ENCODE results near the gene CCDC51. TPM values are rescaled to one million over a fixed set of nuclear protein-coding genes. Genes with fewer than 3 reads are reported as not detected.
"Not testable (repeated sequence)": the region's sequence is repeated elsewhere in the genome, so short reads cannot be mapped to it uniquely, and the experiment has no call there.

Gene CCDC51
- polyA plus RNA-seq, 3 donors, result 26.0 to 33.4 (median 27.2) TPM

DNA sequence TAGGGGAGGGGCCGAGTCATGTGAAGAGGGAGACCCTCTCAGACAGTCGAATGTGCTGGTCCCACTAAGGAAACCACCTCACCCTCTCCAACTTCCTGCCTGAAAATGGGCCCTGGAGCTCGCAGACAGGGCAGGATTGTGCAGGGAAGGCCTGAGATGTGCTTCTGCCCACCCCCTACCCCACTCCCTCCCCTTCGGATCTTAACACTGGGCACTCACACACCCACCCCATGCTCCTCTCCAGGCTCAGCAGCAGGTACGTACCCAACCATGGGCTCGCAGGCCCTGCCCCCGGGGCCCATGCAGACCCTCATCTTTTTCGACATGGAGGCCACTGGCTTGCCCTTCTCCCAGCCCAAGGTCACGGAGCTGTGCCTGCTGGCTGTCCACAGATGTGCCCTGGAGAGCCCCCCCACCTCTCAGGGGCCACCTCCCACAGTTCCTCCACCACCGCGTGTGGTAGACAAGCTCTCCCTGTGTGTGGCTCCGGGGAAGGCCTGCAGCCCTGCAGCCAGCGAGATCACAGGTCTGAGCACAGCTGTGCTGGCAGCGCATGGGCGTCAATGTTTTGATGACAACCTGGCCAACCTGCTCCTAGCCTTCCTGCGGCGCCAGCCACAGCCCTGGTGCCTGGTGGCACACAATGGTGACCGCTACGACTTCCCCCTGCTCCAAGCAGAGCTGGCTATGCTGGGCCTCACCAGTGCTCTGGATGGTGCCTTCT is 26.6 kb upstream of the CCDC51 start:
- DNase-seq (ENCODE audit: low read depth in 3 of 3, low spot score in 2 of 3), result no peak

GRCh38 chr3:48465531-48466378 is 25.8 kb upstream of the CCDC51 start:
- DNase-seq (ENCODE audit: low read depth in 3 of 3, low spot score in 2 of 3), result peak; percentile 93 to 98 (median 97)

GRCh38 chr3:48465237-48465530 is 25.3 kb upstream of the CCDC51 start:
- no peak for DNase-seq (ENCODE audit: low read depth in 3 of 3, low spot score in 2 of 3)

DNA sequence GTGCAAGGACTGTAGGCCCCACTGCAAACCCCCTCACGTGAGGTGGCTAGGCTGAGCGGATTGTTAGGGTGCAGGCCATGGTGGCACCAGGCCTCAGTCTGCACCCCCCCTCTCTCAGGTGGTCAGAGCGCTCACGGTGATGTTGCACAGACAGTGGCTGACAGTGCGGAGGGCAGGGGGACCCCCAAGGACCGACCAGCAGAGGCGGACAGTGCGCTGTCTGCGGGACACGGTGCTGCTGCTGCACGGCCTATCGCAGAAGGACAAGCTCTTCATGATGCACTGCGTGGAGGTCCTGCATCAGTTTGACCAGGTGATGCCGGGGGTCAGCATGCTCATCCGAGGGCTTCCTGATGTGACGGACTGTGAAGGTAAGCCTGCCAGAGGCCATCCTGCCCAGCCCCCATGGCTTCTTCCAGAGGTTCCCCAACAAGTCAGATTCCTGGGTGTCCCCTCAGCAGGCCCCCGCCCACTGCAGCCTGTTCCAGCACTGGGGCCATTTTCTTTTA is 24.8 kb upstream of the CCDC51 start:
- DNase-seq (ENCODE audit: low read depth in 3 of 3, low spot score in 2 of 3), result no peak

GRCh38 chr3:48463703-48464102 is 23.8 kb upstream of the CCDC51 start:
- DNase-seq (ENCODE audit: low read depth in 3 of 3, low spot score in 2 of 3), result no peak

DNA sequence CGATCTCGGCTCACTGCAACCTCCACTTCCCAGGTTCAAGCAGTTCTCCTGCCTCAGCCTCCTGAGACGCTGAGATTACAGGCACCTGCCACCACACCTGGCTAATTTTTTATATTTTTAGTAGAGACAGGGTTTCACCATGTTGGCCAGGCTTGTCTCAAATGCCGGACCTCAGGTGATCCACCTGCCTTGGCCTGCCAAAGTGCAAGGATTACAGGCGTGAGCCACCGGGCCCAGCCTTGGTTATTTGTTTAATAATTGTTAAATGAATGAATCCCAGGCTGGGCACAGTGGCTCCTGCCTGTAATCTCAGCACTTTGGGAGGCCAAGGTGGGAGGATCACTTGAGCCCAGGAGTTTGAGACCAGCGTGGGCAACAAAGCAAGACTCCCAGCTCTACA is 21.8 kb upstream of the CCDC51 start:
- DNase-seq (ENCODE audit: low read depth in 3 of 3, low spot score in 2 of 3), result not testable (repeated sequence)

DNA sequence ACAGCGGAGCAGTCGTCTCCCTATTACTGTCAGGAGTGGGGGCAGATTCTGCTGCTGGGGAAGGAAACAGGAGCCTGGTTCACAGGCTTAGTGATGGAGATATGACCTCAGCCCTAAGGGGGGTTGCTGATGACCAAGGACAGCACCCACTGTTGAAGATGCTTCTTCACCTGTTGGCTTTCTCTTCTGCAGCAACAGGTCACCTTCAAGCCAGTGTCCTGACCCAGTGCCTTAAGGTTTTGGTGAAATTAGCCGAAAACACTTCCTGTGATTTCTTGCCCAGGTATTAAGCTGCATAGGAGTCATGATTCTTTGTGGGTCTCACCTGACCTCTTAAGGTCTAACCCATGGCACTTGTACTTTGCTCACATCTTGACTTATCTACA is 20.6 kb upstream of the CCDC51 start:
- no peak for DNase-seq (ENCODE audit: low read depth in 3 of 3, low spot score in 2 of 3)

DNA sequence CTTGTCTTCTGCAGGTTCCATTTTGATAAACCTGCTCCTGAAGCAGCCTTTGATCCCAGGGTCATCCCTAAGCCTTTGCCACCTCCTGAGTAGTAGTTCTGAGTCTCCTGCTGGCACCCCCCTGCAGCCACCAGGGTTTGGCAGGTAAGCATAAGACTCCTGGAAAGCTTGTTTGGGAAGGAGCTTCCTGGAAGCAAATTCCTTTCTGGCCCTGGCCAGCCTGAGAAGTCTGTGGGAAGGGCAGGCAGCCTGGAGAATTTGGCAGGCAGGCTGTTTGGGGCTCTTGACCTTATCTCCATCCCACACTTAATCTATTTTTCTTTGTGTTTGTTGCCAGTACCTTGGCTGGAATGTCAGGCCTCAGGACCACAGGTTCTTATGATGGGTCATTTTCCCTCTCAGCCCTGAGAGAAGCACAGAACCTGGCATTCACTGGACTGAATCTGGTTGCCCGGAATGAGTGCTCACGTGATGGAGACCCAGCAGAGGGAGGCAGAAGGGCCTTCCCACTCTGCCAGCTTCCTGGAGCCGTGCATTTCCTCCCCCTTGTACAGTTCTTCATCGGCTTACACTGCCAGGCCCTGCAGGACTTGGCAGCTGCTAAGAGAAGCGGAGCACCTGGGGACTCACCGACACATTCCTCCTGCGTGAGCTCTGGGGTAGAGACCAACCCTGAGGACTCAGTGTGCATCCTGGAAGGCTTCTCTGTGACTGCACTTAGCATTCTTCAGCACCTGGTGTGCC is 20.0 kb upstream of the CCDC51 start:
- no peak for DNase-seq (ENCODE audit: low read depth in 3 of 3, low spot score in 2 of 3)

DNA sequence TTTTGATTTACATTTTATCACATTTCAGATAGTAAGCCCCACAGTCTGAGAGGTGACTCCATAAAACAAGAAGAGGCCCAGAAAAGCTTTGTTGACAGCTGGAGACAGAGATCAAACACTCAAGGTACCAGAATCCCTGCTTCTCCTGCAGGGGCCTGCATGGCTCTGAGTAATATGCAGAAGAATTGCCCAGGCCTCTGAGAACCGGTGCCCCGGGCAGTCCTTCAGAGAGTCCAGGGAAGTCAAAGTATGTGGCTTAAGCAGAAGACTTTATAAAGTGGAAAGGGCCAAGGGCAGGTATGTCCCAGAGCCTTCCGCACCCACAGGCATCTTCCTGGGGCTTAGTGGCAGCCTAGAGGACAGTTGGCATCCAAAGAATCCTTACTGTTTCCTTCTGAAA is 19.4 kb upstream of the CCDC51 start:
- DNase-seq (ENCODE audit: low read depth in 3 of 3, low spot score in 2 of 3), result no peak

DNA sequence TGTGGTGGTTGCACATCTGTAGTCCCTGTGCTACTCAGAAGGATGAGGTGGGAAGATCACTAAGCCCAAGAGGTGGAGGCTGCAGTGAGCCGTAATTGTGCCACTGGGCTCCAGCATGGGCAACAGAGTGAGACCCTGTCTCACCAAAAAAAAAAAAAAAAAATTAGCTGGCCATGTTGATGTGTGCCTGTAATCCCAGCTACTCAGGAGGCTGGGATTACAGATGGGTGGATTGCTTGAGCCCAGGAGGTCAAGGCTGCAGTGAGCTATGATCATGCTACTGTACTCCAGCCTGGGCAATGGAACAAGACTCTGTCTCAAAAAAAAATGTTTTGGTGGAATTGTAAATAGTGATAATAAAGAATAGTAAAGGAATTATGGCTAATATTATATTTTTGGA is 16.5 kb upstream of the CCDC51 start:
- DNase-seq (ENCODE audit: low read depth in 3 of 3, low spot score in 2 of 3), result no peak

DNA sequence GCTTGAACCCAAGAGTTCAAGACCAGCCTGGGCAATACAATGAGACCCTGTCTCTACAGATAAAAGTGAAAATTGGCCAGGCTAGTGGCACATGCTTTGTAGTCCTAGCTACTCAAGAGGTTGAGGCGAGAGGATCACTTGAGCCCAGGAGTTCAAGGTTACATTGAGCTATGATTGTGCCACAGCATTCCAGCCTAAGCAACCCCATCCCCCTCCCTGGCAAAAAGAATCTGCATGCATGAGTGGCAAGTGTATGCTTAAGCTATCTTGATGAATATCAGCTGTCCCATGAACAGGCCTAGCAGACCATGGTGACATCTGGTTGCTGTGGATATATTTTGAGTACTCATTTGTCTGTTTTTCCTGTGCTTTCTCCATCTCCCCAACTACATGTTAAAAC is 11.4 kb upstream of the CCDC51 start:
- no peak for DNase-seq (ENCODE audit: low read depth in 3 of 3, low spot score in 2 of 3)

GRCh38 chr3:48446425-48447193 is 6.7 kb upstream of the CCDC51 start, which contains the start of gene ATRIP:
ATRIP (plus strand) TSS chr3:48446737; CDS start chr3:48446846, 109 bp downstream.
- DNase-seq (ENCODE audit: low read depth in 3 of 3, low spot score in 2 of 3), result peak in 1 of 3 donors; percentile 78

GRCh38 chr3:48446043-48446424 is 6.1 kb upstream of the CCDC51 start:
- DNase-seq (ENCODE audit: low read depth in 3 of 3, low spot score in 2 of 3), result no peak

- no peak for DNase-seq (ENCODE audit: low read depth in 3 of 3, low spot score in 2 of 3)
Measured at GRCh38 chr3:48445277-48445882, 5.5 kb upstream of the CCDC51 start.

DNA sequence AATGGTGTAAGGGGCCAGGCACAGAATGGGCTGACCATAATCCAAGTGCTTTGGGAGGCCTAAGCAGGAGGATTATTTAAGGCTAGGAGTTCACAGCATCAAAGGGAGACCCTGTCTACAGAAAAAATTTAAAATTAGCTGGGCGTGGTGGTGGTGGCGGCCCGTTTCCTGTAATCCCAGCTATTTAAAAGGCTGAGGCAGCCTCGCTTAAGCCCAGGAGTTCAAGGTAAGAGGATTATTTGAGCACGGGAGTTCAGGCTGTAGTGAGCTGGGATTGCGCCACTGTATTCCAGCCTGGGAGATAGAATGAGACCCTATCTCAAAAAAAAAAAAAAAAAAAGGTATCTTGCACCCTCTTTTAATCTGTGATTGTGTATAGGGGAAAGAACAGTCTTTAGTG is 2.0 kb upstream of the CCDC51 start:
- DNase-seq (ENCODE audit: low read depth in 3 of 3, low spot score in 2 of 3), result no peak

DNA sequence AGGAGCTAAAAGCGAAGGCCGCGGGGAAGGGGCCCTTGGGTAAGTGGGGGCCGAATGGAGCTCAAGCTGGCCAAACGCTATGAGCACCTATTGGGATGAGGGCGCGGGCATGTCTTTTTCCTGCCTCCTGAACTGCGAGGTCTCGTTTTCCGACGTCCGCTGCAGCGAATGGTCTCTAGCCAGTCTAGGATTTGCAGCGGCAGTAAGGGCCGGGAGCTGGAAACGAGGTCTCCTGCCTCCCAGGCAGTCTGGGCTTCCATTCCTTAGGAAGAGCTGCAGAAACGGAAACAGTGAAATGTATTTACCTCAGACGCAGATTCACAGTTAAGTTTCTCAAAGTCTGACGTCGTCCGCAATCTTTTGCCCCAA is 655 bp upstream of the CCDC51 start:
- DNase-seq (ENCODE audit: low read depth in 3 of 3, low spot score in 2 of 3), result no peak

DNA sequence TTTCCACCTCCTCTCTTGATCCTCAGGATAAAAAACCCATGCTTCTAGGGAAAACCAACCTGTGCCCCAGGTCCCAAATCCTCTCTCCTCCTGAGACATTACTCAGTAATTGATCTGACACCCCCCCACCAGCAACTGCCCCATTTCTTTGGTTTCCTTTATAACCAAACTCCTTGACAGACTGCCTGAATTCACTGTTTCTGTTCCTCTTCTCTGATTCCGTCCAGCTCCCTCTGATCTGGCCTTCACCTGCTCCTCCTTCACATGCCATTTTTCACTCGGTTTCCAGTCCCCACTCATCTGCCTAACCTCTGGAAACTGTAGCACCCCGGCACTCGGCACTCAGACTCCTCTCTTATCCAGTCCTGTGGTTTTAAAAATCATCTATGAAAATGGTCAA is 2.1 kb downstream of the CCDC51 start:
- no peak for DNase-seq (ENCODE audit: low read depth in 3 of 3, low spot score in 2 of 3)

- no peak for DNase-seq (ENCODE audit: low read depth in 3 of 3, low spot score in 2 of 3)
Measured at GRCh38 chr3:48436855-48437254, 3.1 kb downstream of the CCDC51 start.

GRCh38 chr3:48436477-48436787 is 3.5 kb downstream of the CCDC51 start:
- no peak for DNase-seq (ENCODE audit: low read depth in 3 of 3, low spot score in 2 of 3)

GRCh38 chr3:48435774-48436476 is 4.0 kb downstream of the CCDC51 start:
- DNase-seq (ENCODE audit: low read depth in 3 of 3, low spot score in 2 of 3), result peak in 1 of 3 donors; percentile 71

Data from right renal cortex interstitium (tissue), 3 donors.